Ovary (tissue), 3 donors: ENCODE measurements around the gene CD99L2.

Experiments used
- EP300 ChIP-seq: sonication (generic); formaldehyde crosslinking; IDR thresholded peaks from one replicate; pipeline ENCODE4 v1.6.1; 2017; ENCODE audit warnings: antibody characterized with exemption
- POLR2A ChIP-seq: fragments of 450-650 bp; IDR thresholded peaks from one replicate; pipeline ENCODE4 v1.6.1; 2017; ENCODE audit warnings: antibody characterized with exemption, mild to moderate bottlenecking, moderate library complexity
- TF ChIP-seq, protein P1 (sequence below), 3 donors: fragments of 450-650 bp in 2 of 3; fragments of 200-600 bp in 1 of 3; IDR thresholded peaks; one replicate each; pipeline versions ENCODE4 v1.5.1 to v1.8.0; 2016 to 2022; ENCODE audit warnings: antibody characterized with exemption in 3 of 3, mild to moderate bottlenecking in 1 of 3
- donor health status: DM: no; HTN: no; CAD: no.

DNA sequence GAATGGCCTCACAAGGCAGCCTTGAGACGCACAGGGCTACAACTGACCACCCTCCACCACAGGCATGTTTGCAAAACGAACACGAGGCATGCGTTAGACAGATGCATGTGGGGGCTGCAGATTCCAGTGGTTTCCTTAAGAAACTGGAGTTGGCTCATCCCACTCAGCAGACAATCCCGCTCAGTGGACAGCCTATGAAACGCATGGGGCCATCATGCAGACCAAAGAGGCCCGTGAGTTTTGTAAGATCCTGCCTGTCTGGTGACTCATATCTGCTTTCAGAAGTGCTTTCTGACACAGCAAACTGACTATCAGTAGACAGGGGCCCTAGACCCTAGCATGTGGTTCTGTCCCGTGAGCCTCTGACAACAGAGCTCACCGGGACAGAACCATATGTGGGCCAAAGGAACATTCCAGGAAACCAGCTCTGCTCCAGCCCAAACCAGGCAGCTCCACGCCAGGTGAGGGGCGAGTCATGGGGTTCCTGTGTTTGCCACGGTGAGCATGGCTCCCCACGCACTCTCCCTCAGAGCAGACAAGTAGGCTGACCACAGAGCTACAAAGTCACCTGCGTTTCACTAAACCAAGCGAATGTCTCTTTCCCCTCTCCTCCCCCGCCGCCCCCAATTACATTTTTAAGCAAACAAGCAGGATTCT lies 130.9 kb downstream of the CD99L2 start:
- TF ChIP-seq, protein P1, sequence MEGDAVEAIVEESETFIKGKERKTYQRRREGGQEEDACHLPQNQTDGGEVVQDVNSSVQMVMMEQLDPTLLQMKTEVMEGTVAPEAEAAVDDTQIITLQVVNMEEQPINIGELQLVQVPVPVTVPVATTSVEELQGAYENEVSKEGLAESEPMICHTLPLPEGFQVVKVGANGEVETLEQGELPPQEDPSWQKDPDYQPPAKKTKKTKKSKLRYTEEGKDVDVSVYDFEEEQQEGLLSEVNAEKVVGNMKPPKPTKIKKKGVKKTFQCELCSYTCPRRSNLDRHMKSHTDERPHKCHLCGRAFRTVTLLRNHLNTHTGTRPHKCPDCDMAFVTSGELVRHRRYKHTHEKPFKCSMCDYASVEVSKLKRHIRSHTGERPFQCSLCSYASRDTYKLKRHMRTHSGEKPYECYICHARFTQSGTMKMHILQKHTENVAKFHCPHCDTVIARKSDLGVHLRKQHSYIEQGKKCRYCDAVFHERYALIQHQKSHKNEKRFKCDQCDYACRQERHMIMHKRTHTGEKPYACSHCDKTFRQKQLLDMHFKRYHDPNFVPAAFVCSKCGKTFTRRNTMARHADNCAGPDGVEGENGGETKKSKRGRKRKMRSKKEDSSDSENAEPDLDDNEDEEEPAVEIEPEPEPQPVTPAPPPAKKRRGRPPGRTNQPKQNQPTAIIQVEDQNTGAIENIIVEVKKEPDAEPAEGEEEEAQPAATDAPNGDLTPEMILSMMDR (IDR thresholded peaks at IDR 0.05), result no peak
- TF ChIP-seq POLR2A, result no peak
- TF ChIP-seq EP300, result no peak
